SK-N-SH (cell line): ENCODE measurements around the gene FOXA1.

ENCODE experiments used
- CHD2 ChIP-seq: fragments of 150-350 bp; IDR thresholded peaks from 2 replicates; pipeline ENCODE4 v1.6.1; 2018; ENCODE audit warnings: low read length; ENCODE audit not compliant: partially characterized antibody
- EP300 ChIP-seq, 2 experiments: IDR thresholded peaks; 2 replicates each; pipeline versions ENCODE4 v1.4.0 to v1.6.1; 2012; ENCODE audit warnings: borderline replicate concordance in 1 of 2, low read depth in 1 of 2, low read length in 1 of 2
- EZH2phosphoT487 ChIP-seq: fragments of 200-600 bp; sonication (generic); IDR thresholded peaks from 2 replicates; pipeline ENCODE4 v1.6.1; 2017; ENCODE audit warnings: low read depth, mixed run types, mild to moderate bottlenecking, antibody characterized with exemption, moderate library complexity, borderline replicate concordance
- FOXJ3 ChIP-seq: sonication (generic); formaldehyde crosslinking; IDR thresholded peaks from 2 replicates; pipeline ENCODE4 v1.5.1; 2020; ENCODE audit warnings: mild to moderate bottlenecking, missing genetic modification reagents
- FOXM1 ChIP-seq: IDR thresholded peaks from 2 replicates; pipeline ENCODE4 v1.4.0; 2012; ENCODE audit warnings: low read depth, mild to moderate bottlenecking
- POLR2AphosphoS5 ChIP-seq: IDR thresholded peaks from 2 replicates; pipeline ENCODE4 v1.6.1; 2012; ENCODE audit warnings: low read depth, low read length
- USF2 ChIP-seq: fragments of 150-350 bp; IDR thresholded peaks from 2 replicates; pipeline ENCODE4 v1.6.1; 2017; ENCODE audit warnings: antibody characterized with exemption, low read length, low read depth, borderline replicate concordance
- TF ChIP-seq, protein P1 (sequence below): fragments of 200-600 bp; sonication (generic); IDR thresholded peaks from 2 replicates; pipeline ENCODE4 v1.6.1; 2017; ENCODE audit warnings: antibody characterized with exemption, mild to moderate bottlenecking, moderate library complexity

- TF ChIP-seq FOXJ3 (CRISPR knock-in tag) = no peak
- no peak for TF ChIP-seq FOXM1
- TF ChIP-seq, protein P1, sequence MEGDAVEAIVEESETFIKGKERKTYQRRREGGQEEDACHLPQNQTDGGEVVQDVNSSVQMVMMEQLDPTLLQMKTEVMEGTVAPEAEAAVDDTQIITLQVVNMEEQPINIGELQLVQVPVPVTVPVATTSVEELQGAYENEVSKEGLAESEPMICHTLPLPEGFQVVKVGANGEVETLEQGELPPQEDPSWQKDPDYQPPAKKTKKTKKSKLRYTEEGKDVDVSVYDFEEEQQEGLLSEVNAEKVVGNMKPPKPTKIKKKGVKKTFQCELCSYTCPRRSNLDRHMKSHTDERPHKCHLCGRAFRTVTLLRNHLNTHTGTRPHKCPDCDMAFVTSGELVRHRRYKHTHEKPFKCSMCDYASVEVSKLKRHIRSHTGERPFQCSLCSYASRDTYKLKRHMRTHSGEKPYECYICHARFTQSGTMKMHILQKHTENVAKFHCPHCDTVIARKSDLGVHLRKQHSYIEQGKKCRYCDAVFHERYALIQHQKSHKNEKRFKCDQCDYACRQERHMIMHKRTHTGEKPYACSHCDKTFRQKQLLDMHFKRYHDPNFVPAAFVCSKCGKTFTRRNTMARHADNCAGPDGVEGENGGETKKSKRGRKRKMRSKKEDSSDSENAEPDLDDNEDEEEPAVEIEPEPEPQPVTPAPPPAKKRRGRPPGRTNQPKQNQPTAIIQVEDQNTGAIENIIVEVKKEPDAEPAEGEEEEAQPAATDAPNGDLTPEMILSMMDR = no peak
- no peak for TF ChIP-seq EP300 (IDR thresholded peaks at IDR 0.05; ENCODE audit: borderline replicate concordance in 1 of 2, low read depth in 1 of 2, low read length in 1 of 2)
- no peak for TF ChIP-seq CHD2
- TF ChIP-seq EZH2phosphoT487 = no peak
- no peak for TF ChIP-seq POLR2AphosphoS5
- TF ChIP-seq USF2 = no peak
Measured at GRCh38 chr14:37642125-37642524, 47.1 kb upstream of the FOXA1 start.
